CD14-positive monocyte (primary cell): Measurements from ENCODE around the gene LRP1. TPM values are rescaled to one million over a fixed set of nuclear protein-coding genes. Genes with fewer than 3 reads are reported as not detected.
A peak's percentile ranks its signal among the peaks of the same experiment; 100 is the strongest.

Experiments used
- DNase-seq, 3 donors: peaks; one replicate each; pipeline ENCODE4 v3.0.0-alpha.2; 2011 to 2022
- H2AFZ ChIP-seq: 2 replicates; pipeline ENCODE4 v1.6.0; 2012; ENCODE audit warnings: mild to moderate bottlenecking, low read depth, low read length, inconsistent platforms; ENCODE audit not compliant: insufficient read depth, poor library complexity, severe bottlenecking
- H3K27ac ChIP-seq, 2 donors: 1 replicate in 1 of 2; 2 replicates in 1 of 2; pipeline ENCODE4 v1.5.1; 2012 to 2013; ENCODE audit warnings: low read length in 2 of 2, control low read depth in 1 of 2, inconsistent platforms in 1 of 2, low read depth in 1 of 2, mild to moderate bottlenecking in 1 of 2
- H3K27me3 ChIP-seq, 2 donors: one replicate each; pipeline versions ENCODE4 v1.6.0 to v1.6.1; 2011 to 2013; ENCODE audit warnings: low read length in 2 of 2; ENCODE audit not compliant: control insufficient read depth in 2 of 2, insufficient read depth in 2 of 2
- H3K36me3 ChIP-seq, 2 donors: replicated peaks in 1 of 2; 1 replicate in 1 of 2; 2 replicates in 1 of 2; pipeline versions ENCODE4 v1.5.1 to v1.6.1; 2012 to 2013; ENCODE audit warnings: low read length in 2 of 2, control low read depth in 1 of 2, inconsistent platforms in 1 of 2, mild to moderate bottlenecking in 1 of 2; ENCODE audit not compliant: insufficient read depth in 2 of 2, control insufficient read depth in 1 of 2
- H3K4me1 ChIP-seq, 2 donors: 1 replicate in 1 of 2; 2 replicates in 1 of 2; pipeline versions ENCODE4 v1.5.1 to v1.6.1; 2012 to 2013; ENCODE audit warnings: low read length in 2 of 2, control low read depth in 1 of 2, inconsistent platforms in 1 of 2, mild to moderate bottlenecking in 1 of 2, moderate library complexity in 1 of 2; ENCODE audit not compliant: insufficient read depth in 2 of 2, control insufficient read depth in 1 of 2
- H3K4me2 ChIP-seq: replicated peaks from 2 replicates; pipeline ENCODE3; 2012; ENCODE audit warnings: low read length, moderate library complexity, mild to moderate bottlenecking; ENCODE audit not compliant: poor library complexity, severe bottlenecking; ENCODE audit errors: extremely low read depth
- H3K4me3 ChIP-seq, 3 experiments: fragments of 200-600 bp in 1 of 3; sonication (generic) in 1 of 3; replicated peaks in 1 of 3; 1 replicate in 2 of 3; 2 replicates in 1 of 3; pipeline ENCODE4 v1.5.1; 2011 to 2013; ENCODE audit warnings: low read length in 3 of 3, mild to moderate bottlenecking in 3 of 3, control low read depth in 2 of 3, low read depth in 2 of 3, inconsistent platforms in 1 of 3, moderate library complexity in 1 of 3
- H3K79me2 ChIP-seq: 2 replicates; pipeline ENCODE4 v1.6.0; 2012; ENCODE audit warnings: mild to moderate bottlenecking, control low read depth, inconsistent platforms, low read length, moderate library complexity; ENCODE audit not compliant: insufficient read depth
- H3K9ac ChIP-seq: 2 replicates; pipeline ENCODE4 v1.6.0; 2017; ENCODE audit warnings: low read length, mild to moderate bottlenecking; ENCODE audit not compliant: insufficient read depth, poor library complexity, severe bottlenecking
- H3K9me3 ChIP-seq, 2 donors: replicated peaks in 1 of 2; 1 replicate in 1 of 2; 2 replicates in 1 of 2; pipeline versions ENCODE4 v1.5.1 to v1.6.1; 2012 to 2013; ENCODE audit warnings: low read length in 2 of 2, control low read depth in 1 of 2; ENCODE audit not compliant: control insufficient read depth in 1 of 2, insufficient read depth in 1 of 2
- H4K20me1 ChIP-seq: 2 replicates; pipeline ENCODE4 v1.6.0; 2012; ENCODE audit warnings: mild to moderate bottlenecking, low read length, control low read depth, moderate library complexity; ENCODE audit not compliant: insufficient read depth
- H3K27ac Mint-ChIP-seq, 7 donors: one replicate each; pipeline ENCODE4 v1.8.0; 2020; ENCODE audit warnings: mild to moderate bottlenecking in 7 of 7, mixed read lengths in 7 of 7, moderate library complexity in 6 of 7, inconsistent platforms in 2 of 7
- H3K27me3 Mint-ChIP-seq, 3 donors: one replicate each; pipeline ENCODE4 v1.8.0; 2021 to 2022; ENCODE audit warnings: low read depth in 3 of 3, mild to moderate bottlenecking in 3 of 3, mixed read lengths in 3 of 3, moderate library complexity in 3 of 3, inconsistent platforms in 1 of 3
- H3K36me3 Mint-ChIP-seq, 2 donors: one replicate each; pipeline ENCODE4 v1.8.0; 2020; ENCODE audit warnings: mixed read lengths in 2 of 2, inconsistent platforms in 1 of 2, mild to moderate bottlenecking in 1 of 2
- H3K4me1 Mint-ChIP-seq: one replicate; pipeline ENCODE4 v1.8.0; 2020; ENCODE audit warnings: mild to moderate bottlenecking, mixed read lengths
- H3K4me3 Mint-ChIP-seq, 2 donors: one replicate each; pipeline ENCODE4 v1.8.0; 2020; ENCODE audit warnings: mild to moderate bottlenecking in 2 of 2, mixed read lengths in 2 of 2, moderate library complexity in 1 of 2
- H3K9me3 Mint-ChIP-seq, 7 donors: one replicate each; pipeline ENCODE4 v1.8.0; 2020 to 2022; ENCODE audit warnings: mixed read lengths in 7 of 7, mild to moderate bottlenecking in 6 of 7, moderate library complexity in 6 of 7, inconsistent platforms in 2 of 7
- WGBS: methylation state at CpG from one replicate; pipeline ENCODE4 v1.1.5; 2013; ENCODE audit warnings: missing lambda C conversion rate; ENCODE audit not compliant: insufficient coverage; 5-methylcytosine and 5-hydroxymethylcytosine counted together
- intact Hi-C, 2 donors: fragments of 100-400 bp; cut with micrococcal nuclease; formaldehyde crosslinking; loops; one replicate each; pipeline versions ENCODE4 v1.15.0 to v1.15.1; 2023
- polyA plus RNA-seq, 3 donors: library from polyadenylated mRNA; depleted of rRNA in 1 of 3; unstranded in 2 of 3; stranded (reverse) in 1 of 3; fragments of 300-500 nt in 2 of 3; fragments of >200 nt in 1 of 3; fragmentation: Illumina TruSeq in 2 of 3; gene quantifications; 1 replicate in 2 of 3; 2 replicates in 1 of 3; pipeline ENCODE4 v1.2.3, GENCODE V29; 2012 to 2021
- TF ChIP-seq, protein P1 (sequence below): fragments of 200-600 bp; IDR thresholded peaks from one replicate; pipeline ENCODE4 v1.8.0; 2022; ENCODE audit warnings: antibody characterized with exemption, mild to moderate bottlenecking

LRP1 gene
- polyA plus RNA-seq, 3 donors, result 5.5 to 246 (median 10.5) TPM

DNA sequence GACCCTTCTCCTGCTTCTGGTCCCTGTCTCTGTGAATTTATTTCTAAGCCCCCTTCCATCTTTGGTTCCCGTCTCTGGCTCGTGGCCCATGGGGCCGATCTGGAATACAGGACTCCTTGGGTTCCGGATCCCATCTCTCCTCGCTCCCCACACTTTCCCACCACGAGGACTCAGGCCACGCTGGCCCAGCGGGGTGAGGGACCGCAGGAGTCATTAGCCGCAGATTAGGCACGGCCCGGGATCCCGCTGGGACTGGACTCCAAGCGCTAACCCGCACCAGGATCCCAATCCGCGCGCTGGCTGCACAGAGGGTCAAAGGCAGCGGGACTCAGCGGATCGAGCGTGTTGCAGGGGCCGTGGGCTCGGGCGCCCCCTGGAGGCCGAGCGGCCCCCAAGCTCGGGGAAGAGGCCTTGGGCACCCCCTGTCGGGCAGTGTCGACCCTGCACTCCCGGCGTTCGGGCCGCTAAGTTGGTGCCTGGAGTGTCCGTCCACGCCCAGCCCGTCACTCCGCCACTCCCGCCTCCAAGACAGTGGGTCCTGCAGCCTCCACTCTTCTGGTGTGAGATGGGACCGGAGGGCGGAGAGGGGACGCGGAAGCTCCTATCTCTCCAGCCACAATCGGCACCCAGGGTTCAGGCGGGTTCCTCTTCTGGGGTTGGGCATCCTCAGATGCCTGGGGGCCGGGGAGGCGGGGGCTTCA lies 110.7 kb downstream of the LRP1 start:
- peaks cover 83% of the 10 kb centered on the region for H4K20me1 ChIP-seq
- H3K9me3 ChIP-seq, result peaks cover 0 to 47% of the 10 kb centered on the region in 2 donors
- peaks cover 4 to 8% of the 10 kb centered on the region in 2 donors for H3K36me3 ChIP-seq
- H3K27ac Mint-ChIP-seq, result peak overlapping the region in 3 of 7 donors; percentile 14 to 50 (median 40)
- peaks cover 76% of the 10 kb centered on the region for H3K4me1 Mint-ChIP-seq
- H2AFZ ChIP-seq, result peak overlapping the region; percentile 64
- peak overlapping the region; percentile 79 for H3K4me2 ChIP-seq
- peak overlapping the region; percentile 0 to 75 (median 12) for H3K4me3 ChIP-seq
- WGBS, result 1% methylated on average over 47 of the region's 47 CpGs
- peak overlapping the region; percentile 84 to 99 for H3K4me3 Mint-ChIP-seq
- no peaks in the 10 kb centered on the region for H3K79me2 ChIP-seq
- no peak overlapping the region for H3K9ac ChIP-seq
- DNase-seq, result peak; percentile 86 to 88 (median 87)
- TF ChIP-seq, protein P1, sequence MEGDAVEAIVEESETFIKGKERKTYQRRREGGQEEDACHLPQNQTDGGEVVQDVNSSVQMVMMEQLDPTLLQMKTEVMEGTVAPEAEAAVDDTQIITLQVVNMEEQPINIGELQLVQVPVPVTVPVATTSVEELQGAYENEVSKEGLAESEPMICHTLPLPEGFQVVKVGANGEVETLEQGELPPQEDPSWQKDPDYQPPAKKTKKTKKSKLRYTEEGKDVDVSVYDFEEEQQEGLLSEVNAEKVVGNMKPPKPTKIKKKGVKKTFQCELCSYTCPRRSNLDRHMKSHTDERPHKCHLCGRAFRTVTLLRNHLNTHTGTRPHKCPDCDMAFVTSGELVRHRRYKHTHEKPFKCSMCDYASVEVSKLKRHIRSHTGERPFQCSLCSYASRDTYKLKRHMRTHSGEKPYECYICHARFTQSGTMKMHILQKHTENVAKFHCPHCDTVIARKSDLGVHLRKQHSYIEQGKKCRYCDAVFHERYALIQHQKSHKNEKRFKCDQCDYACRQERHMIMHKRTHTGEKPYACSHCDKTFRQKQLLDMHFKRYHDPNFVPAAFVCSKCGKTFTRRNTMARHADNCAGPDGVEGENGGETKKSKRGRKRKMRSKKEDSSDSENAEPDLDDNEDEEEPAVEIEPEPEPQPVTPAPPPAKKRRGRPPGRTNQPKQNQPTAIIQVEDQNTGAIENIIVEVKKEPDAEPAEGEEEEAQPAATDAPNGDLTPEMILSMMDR, result peak; percentile 100
- H3K27me3 Mint-ChIP-seq, result peaks cover 82 to 95% (median 84%) of the 10 kb centered on the region in 3 donors
- H3K4me1 ChIP-seq, result peaks cover 69 to 78% of the 10 kb centered on the region in 2 donors
- H3K27me3 ChIP-seq, result peaks cover 67 to 83% of the 10 kb centered on the region in 2 donors
- H3K27ac ChIP-seq, result no peak overlapping the region
- intact Hi-C loops, result loop anchor here in 1 of 2 donors (1.0 to 2.0 kb wide), 2 partner anchors 14 to 26 kb away; no protein-coding TSS in a partner anchor
- H3K9me3 Mint-ChIP-seq, result peaks cover 0 to 52% (median 15%) of the 10 kb centered on the region in 7 donors
- peaks cover 27 to 32% of the 10 kb centered on the region in 2 donors for H3K36me3 Mint-ChIP-seq

DNA sequence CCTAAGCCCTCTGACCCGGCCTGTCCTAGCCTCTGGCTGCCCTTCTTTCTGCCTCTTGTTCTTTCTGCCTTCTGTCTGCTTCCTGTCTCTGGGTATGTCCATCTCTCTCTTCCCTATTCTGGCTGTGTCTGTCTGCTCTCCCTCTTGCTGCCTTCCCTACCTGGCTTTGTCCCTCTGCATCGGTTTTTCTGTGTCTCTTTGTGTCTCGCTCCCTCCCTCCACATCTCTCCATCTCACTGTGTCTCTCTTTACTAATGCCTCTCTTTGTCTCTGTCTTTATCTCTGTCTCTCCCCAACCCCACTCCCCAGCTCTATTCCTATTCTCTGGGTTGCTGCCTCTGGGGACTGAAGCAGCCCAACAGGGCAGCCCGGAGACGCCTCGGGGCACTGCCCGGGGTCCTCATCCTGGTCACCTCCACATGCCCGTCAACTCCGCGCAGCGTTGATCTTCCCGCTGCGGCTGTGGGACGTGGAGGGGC lies 111.3 kb downstream of the LRP1 start:
- Mint-ChIP-seq H3K9me3 (peaks cover 0 to 52% (median 15%) of the 10 kb centered on the region in 7 donors), H3K27ac (peak overlapping the region in 2 of 7 donors; percentile 14 to 36), H3K27me3 (peaks cover 86 to 94% (median 89%) of the 10 kb centered on the region in 3 donors), H3K4me3 (peak overlapping the region; percentile 84 to 99), H3K36me3 (peaks cover 27 to 31% of the 10 kb centered on the region in 2 donors), H3K4me1 (peaks cover 76% of the 10 kb centered on the region)
- H4K20me1 ChIP-seq, result peaks cover 85% of the 10 kb centered on the region
- H3K4me2 ChIP-seq, result peak overlapping the region; percentile 79
- peak overlapping the region in 1 of 3 experiments; percentile 75 for H3K4me3 ChIP-seq
- no peak overlapping the region for H3K9ac ChIP-seq
- peaks cover 67 to 83% of the 10 kb centered on the region in 2 donors for H3K27me3 ChIP-seq
- H3K36me3 ChIP-seq, result peaks cover 0 to 5% of the 10 kb centered on the region in 2 donors
- TF ChIP-seq, protein P1, result no peak
- no peak overlapping the region for H3K27ac ChIP-seq
- WGBS, result 5% methylated on average over 14 of the region's 14 CpGs
- H2AFZ ChIP-seq, result peak overlapping the region; percentile 55
- intact Hi-C loops, result loop anchor here in 1 of 2 donors (1.0 to 2.0 kb wide), 2 partner anchors 15 to 26 kb away; no protein-coding TSS in a partner anchor
- H3K9me3 ChIP-seq, result peaks cover 0 to 47% of the 10 kb centered on the region in 2 donors
- no peaks in the 10 kb centered on the region for H3K79me2 ChIP-seq
- peak in 2 of 3 donors; percentile 31 to 32 for DNase-seq
- H3K4me1 ChIP-seq, result peaks cover 69 to 72% of the 10 kb centered on the region in 2 donors
